Muscle layer of duodenum (tissue), 2 donors: ENCODE results near the gene OR10G8.

Experiments
- H3K27ac ChIP-seq: one replicate; pipeline ENCODE4 v1.7.0; 2013; ENCODE audit warnings: mild to moderate bottlenecking, low read length
- H3K27me3 ChIP-seq: one replicate; pipeline ENCODE4 v1.7.0; 2013; ENCODE audit warnings: low read depth, mild to moderate bottlenecking, control low read depth, low read length
- H3K36me3 ChIP-seq, 2 donors: one replicate each; pipeline ENCODE4 v1.7.0; 2013; ENCODE audit warnings: low read length in 2 of 2, control low read depth in 1 of 2, mild to moderate bottlenecking in 1 of 2; ENCODE audit not compliant: insufficient read depth in 2 of 2, control insufficient read depth in 1 of 2
- H3K4me1 ChIP-seq, 2 donors: one replicate each; pipeline ENCODE4 v1.7.0; 2013; ENCODE audit warnings: low read length in 2 of 2, mild to moderate bottlenecking in 2 of 2, control low read depth in 1 of 2, moderate library complexity in 1 of 2; ENCODE audit not compliant: insufficient read depth in 2 of 2, control insufficient read depth in 1 of 2
- H3K4me3 ChIP-seq, 2 donors: one replicate each; pipeline ENCODE4 v1.7.0; 2013; ENCODE audit warnings: low read length in 2 of 2, low read depth in 1 of 2, mild to moderate bottlenecking in 1 of 2
- H3K9me3 ChIP-seq, 2 donors: one replicate each; pipeline ENCODE4 v1.7.0; 2013; ENCODE audit warnings: low read length in 2 of 2, control low read depth in 1 of 2, mild to moderate bottlenecking in 1 of 2; ENCODE audit not compliant: control insufficient read depth in 1 of 2
- donor health status: healthy.

OR10G8 gene

DNA sequence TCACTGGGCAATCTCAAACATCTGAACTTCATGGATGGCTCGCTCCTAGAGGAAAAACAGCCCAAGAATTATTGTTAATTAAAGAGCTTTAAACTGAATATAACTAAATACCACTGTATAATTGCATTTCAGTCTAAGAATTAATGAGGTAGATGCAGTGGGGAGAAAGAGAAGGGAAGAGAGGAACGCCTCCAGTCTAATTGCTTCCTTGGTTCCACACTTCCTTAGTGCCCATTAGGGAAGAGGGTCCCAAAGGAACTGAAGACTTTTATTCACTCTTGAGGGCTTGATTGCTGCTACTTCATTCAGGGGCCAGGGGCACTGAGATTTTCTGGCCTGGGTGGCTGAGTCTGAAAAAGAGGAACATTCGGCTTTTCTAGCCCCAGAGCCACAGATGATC, 26.4 kb downstream of the OR10G8 start:
- Histone ChIP-seq H3K27ac (no peak overlapping the region), H3K9me3 (no peaks in the 10 kb centered on the region), H3K27me3 (no peaks in the 10 kb centered on the region), H3K4me3 (no peak overlapping the region), H3K4me1 (no peaks in the 10 kb centered on the region), H3K36me3 (no peaks in the 10 kb centered on the region)

- H3K27me3 ChIP-seq, result no peaks in the 10 kb centered on the region
Measured at GRCh38 chr11:124068601-124069110, 42.1 kb downstream of the OR10G8 start.

GRCh38 chr11:124069429-124070401, 43.1 kb downstream of the OR10G8 start:
- Histone ChIP-seq H3K27me3 (no peaks in the 10 kb centered on the region), H3K9me3 (no peaks in the 10 kb centered on the region), H3K4me1 (peaks cover 0 to 11% of the 10 kb centered on the region in 2 donors), H3K27ac (no peak overlapping the region), H3K36me3 (no peaks in the 10 kb centered on the region), H3K4me3 (peak overlapping the region; percentile 35 to 45)

More at GRCh38 chr11:124068601-124069110, 42.1 kb downstream of the OR10G8 start:
- H3K36me3 ChIP-seq, result no peaks in the 10 kb centered on the region
- H3K27ac ChIP-seq, result no peak overlapping the region
- no peak overlapping the region for H3K4me3 ChIP-seq
- no peaks in the 10 kb centered on the region for H3K9me3 ChIP-seq
- H3K4me1 ChIP-seq, result peaks cover 0 to 11% of the 10 kb centered on the region in 2 donors

- no peak overlapping the region for H3K4me3 ChIP-seq
- no peak overlapping the region for H3K27ac ChIP-seq
- peaks cover 0 to 16% of the 10 kb centered on the region in 2 donors for H3K4me1 ChIP-seq
- H3K9me3 ChIP-seq, result no peaks in the 10 kb centered on the region
- no peaks in the 10 kb centered on the region for H3K36me3 ChIP-seq
- no peaks in the 10 kb centered on the region for H3K27me3 ChIP-seq
Measured at GRCh38 chr11:124070915-124071622, 44.5 kb downstream of the OR10G8 start.

DNA sequence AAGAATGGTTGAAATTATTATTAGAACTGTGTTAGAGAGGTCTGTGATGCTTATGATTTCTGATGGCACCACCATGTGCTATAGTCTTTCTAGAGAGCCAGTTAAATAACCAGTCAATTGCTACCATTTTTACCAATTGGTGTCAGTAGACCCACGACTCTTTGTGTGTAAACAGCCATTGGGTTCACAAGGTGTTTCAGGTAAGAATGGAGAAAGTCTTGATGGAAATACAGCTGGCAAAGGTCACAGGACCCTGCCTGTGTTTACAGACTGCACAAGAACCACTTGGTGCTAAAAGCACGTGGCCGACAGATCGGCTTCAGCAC, 45.0 kb downstream of the OR10G8 start:
- Histone ChIP-seq H3K4me3 (no peak overlapping the region), H3K9me3 (no peaks in the 10 kb centered on the region), H3K4me1 (peaks cover 0 to 21% of the 10 kb centered on the region in 2 donors), H3K27ac (no peak overlapping the region), H3K36me3 (no peaks in the 10 kb centered on the region), H3K27me3 (no peaks in the 10 kb centered on the region)

DNA sequence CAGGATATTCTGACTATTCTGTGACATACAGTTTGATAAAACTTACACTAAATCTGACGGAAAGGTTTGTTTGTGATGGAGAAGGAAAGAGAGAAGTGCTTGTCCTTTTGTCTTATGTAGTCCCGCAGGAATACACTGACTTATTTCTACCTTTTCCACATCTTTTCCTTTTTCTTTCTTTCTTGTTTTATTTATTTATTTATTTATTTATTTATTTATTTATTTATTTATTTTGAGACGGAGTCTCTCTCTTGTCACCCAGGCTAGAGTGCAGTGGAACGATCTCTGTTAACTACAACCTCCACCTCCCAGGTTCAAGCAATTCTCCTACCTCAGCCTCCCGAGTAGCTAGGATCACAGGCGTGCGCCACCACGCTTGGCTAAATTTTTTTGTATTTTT, 45.5 kb downstream of the OR10G8 start:
- Histone ChIP-seq H3K27ac (no peak overlapping the region), H3K4me3 (no peak overlapping the region), H3K27me3 (no peaks in the 10 kb centered on the region), H3K36me3 (no peaks in the 10 kb centered on the region), H3K9me3 (no peaks in the 10 kb centered on the region), H3K4me1 (peaks cover 0 to 21% of the 10 kb centered on the region in 2 donors)

DNA sequence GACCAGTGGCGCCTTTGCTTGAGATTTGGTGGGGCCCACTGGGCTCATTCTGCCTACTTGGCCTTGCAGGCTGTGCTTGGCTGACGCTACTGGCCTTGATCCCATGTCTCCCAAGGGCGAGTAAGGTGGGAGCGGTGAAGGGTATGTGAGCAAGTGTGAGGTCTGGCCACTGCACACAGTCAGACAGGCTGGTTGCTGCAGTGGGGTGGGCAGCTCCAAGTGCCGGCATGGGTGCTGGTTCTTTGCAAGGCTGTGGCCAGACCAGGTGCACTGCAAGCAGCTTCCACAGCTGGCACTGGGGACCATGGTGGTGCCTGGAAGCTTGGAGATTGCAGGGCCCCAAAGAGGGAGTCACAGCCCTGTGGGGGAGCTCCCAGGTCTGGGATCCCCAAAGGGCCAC, 48.0 kb downstream of the OR10G8 start:
- H3K36me3 ChIP-seq, result no peaks in the 10 kb centered on the region
- H3K9me3 ChIP-seq, result no peaks in the 10 kb centered on the region
- no peak overlapping the region for H3K4me3 ChIP-seq
- no peaks in the 10 kb centered on the region for H3K27me3 ChIP-seq
- peaks cover 0 to 15% of the 10 kb centered on the region in 2 donors for H3K4me1 ChIP-seq
- no peak overlapping the region for H3K27ac ChIP-seq

DNA sequence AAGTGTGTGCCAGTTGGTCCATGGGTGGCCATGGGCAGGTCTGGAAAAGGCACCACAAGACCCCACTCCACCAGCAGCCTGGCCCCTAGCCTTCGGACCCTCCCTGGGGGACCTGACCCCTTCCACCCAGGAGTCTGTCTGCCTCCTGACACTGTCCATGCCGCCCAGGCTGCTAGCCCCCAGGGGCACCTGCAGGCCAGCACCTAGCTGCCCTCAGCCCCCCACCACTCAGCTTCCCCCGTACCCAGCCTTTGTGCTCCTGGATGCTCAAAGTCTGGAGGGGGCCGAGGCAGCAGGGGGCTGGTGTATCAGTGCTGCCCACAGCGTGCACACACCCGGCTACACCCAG, 48.9 kb downstream of the OR10G8 start:
- Histone ChIP-seq H3K4me3 (peak overlapping the region in 1 of 2 donors; percentile 73), H3K9me3 (no peaks in the 10 kb centered on the region), H3K27me3 (no peaks in the 10 kb centered on the region), H3K27ac (no peak overlapping the region), H3K36me3 (no peaks in the 10 kb centered on the region), H3K4me1 (peaks cover 0 to 10% of the 10 kb centered on the region in 2 donors)

- Histone ChIP-seq H3K9me3 (no peaks in the 10 kb centered on the region), H3K27me3 (no peaks in the 10 kb centered on the region), H3K27ac (no peak overlapping the region), H3K36me3 (no peaks in the 10 kb centered on the region), H3K4me3 (peak overlapping the region; percentile 46 to 73), H3K4me1 (peaks cover 0 to 10% of the 10 kb centered on the region in 2 donors)
Measured at GRCh38 chr11:124075841-124076651, 49.4 kb downstream of the OR10G8 start.

- Histone ChIP-seq H3K27ac (no peak overlapping the region), H3K27me3 (no peaks in the 10 kb centered on the region), H3K4me1 (peaks cover 0 to 10% of the 10 kb centered on the region in 2 donors), H3K36me3 (no peaks in the 10 kb centered on the region), H3K4me3 (no peak overlapping the region), H3K9me3 (no peaks in the 10 kb centered on the region)
Measured at GRCh38 chr11:124077266-124077665, 50.7 kb downstream of the OR10G8 start.

DNA sequence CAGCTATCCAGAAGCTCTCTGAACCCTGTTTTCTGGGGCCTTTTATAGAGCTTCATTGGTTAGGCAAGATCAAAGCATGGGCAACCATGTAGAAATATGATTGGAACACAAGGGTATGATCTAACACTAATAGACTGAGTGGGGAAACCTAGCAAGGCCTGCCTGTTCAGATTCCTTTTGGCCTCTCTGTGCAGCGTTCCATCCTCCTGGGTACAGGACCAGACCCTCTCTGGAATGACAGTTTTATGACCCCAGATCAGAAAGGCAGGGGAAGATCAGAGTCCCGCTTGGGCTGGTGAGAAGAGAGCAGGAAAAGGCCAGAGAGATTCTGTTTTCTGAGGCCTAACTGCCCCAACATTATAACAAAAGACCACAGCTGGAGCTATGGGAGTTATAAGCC, 52.0 kb downstream of the OR10G8 start:
- H3K27ac ChIP-seq, result no peak overlapping the region
- H3K4me1 ChIP-seq, result peaks cover 0 to 10% of the 10 kb centered on the region in 2 donors
- H3K9me3 ChIP-seq, result no peaks in the 10 kb centered on the region
- H3K36me3 ChIP-seq, result no peaks in the 10 kb centered on the region
- H3K27me3 ChIP-seq, result no peaks in the 10 kb centered on the region
- no peak overlapping the region for H3K4me3 ChIP-seq
